ENCODE results near the gene ZDHHC14.

Gene ZDHHC14

DNA sequence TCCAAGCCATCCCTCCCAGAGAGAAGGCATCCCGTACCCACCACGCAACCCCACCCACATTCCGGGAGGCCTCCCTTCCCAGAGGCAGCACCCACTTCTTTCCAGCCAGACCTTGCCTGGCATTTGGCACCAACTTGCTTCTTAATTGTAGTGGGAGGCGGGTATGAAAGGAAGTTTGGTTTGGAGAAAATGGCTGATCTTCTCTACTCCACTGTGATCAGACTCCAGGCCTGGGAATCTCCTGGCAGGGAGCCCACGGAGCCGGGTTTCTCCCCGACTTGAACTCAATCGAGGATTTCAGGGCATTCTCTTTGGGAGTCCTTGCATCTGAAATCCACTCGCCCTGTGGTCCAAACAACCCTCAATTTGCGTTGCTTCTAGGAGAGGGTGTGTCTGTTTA, 107.1 kb downstream of the ZDHHC14 start:
- TF ChIP-seq CTCF (IDR thresholded peaks at IDR 0.05; ENCODE audit: low read depth, low read length) = no peak
- no peak overlapping the region for H3K4me3 ChIP-seq (ENCODE audit: low read depth, low read length)

DNA sequence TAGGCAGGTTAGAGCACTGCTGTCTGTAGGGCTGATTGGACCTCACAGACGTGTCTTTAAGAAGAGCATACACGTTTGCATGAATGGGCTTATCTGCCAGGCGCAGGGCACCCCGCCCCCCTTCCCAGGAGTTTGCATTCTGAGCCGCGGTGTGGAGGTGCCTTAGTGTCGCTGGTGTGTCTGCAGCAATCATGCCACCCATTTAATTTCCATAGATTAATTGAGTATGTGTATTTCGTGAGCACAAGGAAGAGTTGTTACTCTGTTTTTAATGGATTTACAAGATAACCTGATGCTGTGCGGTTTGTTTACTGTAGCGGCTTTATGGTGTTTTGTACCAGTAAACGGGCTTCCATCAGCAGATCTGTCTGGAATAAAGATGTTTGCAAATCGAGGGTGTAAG, 107.7 kb downstream of the ZDHHC14 start:
- TF ChIP-seq CTCF (IDR thresholded peaks at IDR 0.05; ENCODE audit: low read depth, low read length) = no peak
- no peak overlapping the region for H3K4me3 ChIP-seq (ENCODE audit: low read depth, low read length)

GRCh38 chr6:157490611-157491269, 109.8 kb downstream of the ZDHHC14 start:
- TF ChIP-seq CTCF (IDR thresholded peaks at IDR 0.05; ENCODE audit: low read depth, low read length) = no peak
- no peak overlapping the region for H3K4me3 ChIP-seq (ENCODE audit: low read depth, low read length)

- no peak for TF ChIP-seq CTCF (IDR thresholded peaks at IDR 0.05; ENCODE audit: low read depth, low read length)
Observed at GRCh38 chr6:157491571-157492232, 110.7 kb downstream of the ZDHHC14 start.

DNA sequence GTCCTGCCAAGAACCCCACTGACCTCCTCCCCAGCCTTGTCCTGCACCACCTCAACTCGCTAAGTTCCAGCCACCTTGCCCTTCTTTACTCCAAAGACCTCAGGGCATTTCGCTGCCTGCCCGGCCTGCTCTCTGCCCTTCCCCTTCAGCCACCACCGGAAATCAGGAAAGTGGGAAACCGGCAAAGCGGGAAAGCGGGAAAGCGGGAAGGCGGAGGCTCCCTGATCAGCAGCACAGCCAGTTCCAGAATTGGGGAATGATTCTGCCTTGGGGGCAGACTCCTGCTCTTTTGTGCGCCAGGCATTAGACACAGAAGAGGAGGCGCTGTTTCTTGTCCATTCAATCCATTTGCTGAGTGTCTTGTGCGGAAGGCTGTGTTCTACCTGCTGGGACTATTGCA, 111.3 kb downstream of the ZDHHC14 start:
- no peak for TF ChIP-seq CTCF (IDR thresholded peaks at IDR 0.05; ENCODE audit: low read depth, low read length)
- no peak overlapping the region for H3K4me3 ChIP-seq (ENCODE audit: low read depth, low read length)

More at GRCh38 chr6:157491571-157492232, 110.7 kb downstream of the ZDHHC14 start:
- H3K4me3 ChIP-seq (ENCODE audit: low read depth, low read length) = no peak overlapping the region

- H3K4me3 ChIP-seq (ENCODE audit: low read depth, low read length) = no peak overlapping the region
- no peak for TF ChIP-seq CTCF (IDR thresholded peaks at IDR 0.05; ENCODE audit: low read depth, low read length)
Observed at GRCh38 chr6:157492741-157493140, 111.8 kb downstream of the ZDHHC14 start.

DNA sequence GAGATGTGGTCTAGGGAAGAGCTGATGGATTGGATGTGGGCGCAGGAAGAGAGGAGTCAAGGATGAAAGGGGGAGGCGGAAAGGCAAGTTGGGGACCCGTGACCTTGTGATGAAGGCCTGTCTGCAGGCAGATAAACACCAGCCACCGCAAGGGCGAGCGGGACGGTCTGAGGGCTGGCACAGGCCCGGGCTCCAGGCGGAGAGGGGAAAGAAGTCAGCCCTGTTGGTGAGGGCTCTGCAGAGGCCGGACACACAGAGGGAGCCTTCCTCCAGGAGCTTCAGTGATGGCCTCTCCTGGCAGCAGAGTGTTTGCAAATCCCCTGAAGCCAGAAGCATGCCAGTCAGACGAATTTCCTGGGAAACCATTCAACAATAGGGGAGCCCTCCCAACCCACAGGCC, 112.2 kb downstream of the ZDHHC14 start:
- H3K4me3 ChIP-seq (ENCODE audit: low read depth, low read length) = no peak overlapping the region
- no peak for TF ChIP-seq CTCF (IDR thresholded peaks at IDR 0.05; ENCODE audit: low read depth, low read length)
